A549 (cell line): ENCODE measurements around the gene CLTCL1. TPM values are rescaled to one million over a fixed set of nuclear protein-coding genes. Genes with fewer than 3 reads are reported as not detected.

Source experiments
- ATAC-seq, 2 experiments: fragments of 200-7000 bp in 1 of 2; fragments of >200 bp in 1 of 2; cut with Nextera tagmentation in 1 of 2; cut with Tn5 transposase in 1 of 2; 3 replicates each; pipeline versions ENCODE4 v1.8.0 to v1.9.1; 2018 to 2020; ENCODE audit warnings: mild to moderate bottlenecking in 1 of 2, moderate library complexity in 1 of 2
- CTCF ChIA-PET: fragments of 300-600 bp; sonication (Branson Sonifier 250); formaldehyde crosslinking; extraction: SDS; loops from one replicate; lab custom pipeline; 2021; ENCODE audit warnings: antibody characterized with exemption, inconsistent platforms; lab: Yijun Ruan, JAX
- POLR2A ChIA-PET: fragments of 350-600 bp; formaldehyde crosslinking; extraction: SDS; loops from one replicate; lab custom pipeline; 2021; ENCODE audit warnings: antibody characterized with exemption, inconsistent platforms; lab: Yijun Ruan, JAX
- DNase-seq, 2 experiments: peaks; one replicate each; pipeline versions ENCODE4 v3.0.0 to v3.0.0-alpha.2; 2011 to 2016; ENCODE audit warnings: low read depth in 1 of 2, low spot score in 1 of 2
- FAIRE-seq: peaks from 2 replicates; lab custom pipeline; 2011; peaks lifted over from hg19 to GRCh38; lab: Jason Lieb, UNC
- H3K27ac ChIP-seq, 2 experiments: fragments of >200 bp; sonication (Bioruptor Twin); formaldehyde crosslinking; 3 replicates each; pipeline ENCODE4 v1.5.1; 2016 to 2017
- H3K4me1 ChIP-seq: fragments of >200 bp; sonication (Bioruptor Twin); formaldehyde crosslinking; 3 replicates; pipeline ENCODE4 v1.6.1; 2016
- H3K4me2 ChIP-seq: fragments of >200 bp; sonication (Bioruptor Twin); formaldehyde crosslinking; 3 replicates; pipeline ENCODE4 v1.6.1; 2016
- H3K4me3 ChIP-seq: fragments of >200 bp; sonication (Bioruptor Twin); formaldehyde crosslinking; 3 replicates; pipeline ENCODE4 v1.5.1; 2016
- H3K9me3 ChIP-seq: fragments of >200 bp; sonication (Bioruptor Twin); formaldehyde crosslinking; 3 replicates; pipeline ENCODE4 v1.6.1; 2016
- BHLHE40 ChIP-seq: IDR thresholded peaks from 2 replicates; pipeline ENCODE4 v1.6.1; 2012; ENCODE audit warnings: low read depth, low read length, inconsistent platforms
- CEBPB ChIP-seq, 2 experiments: fragments of >200 bp in 1 of 2; sonication (Bioruptor Twin) in 1 of 2; formaldehyde crosslinking in 1 of 2; IDR thresholded peaks; 2 replicates each; pipeline ENCODE4 v1.6.1; 2012 to 2016
- CHD2 ChIP-seq: fragments of 150-350 bp; IDR thresholded peaks from 2 replicates; pipeline ENCODE4 v1.6.1; 2014; ENCODE audit warnings: low read length; ENCODE audit not compliant: partially characterized antibody
- EHMT2 ChIP-seq: fragments of 200-600 bp; sonication (generic); IDR thresholded peaks from 2 replicates; pipeline ENCODE4 v1.6.1; 2016; ENCODE audit warnings: antibody characterized with exemption, low read depth, mild to moderate bottlenecking, moderate library complexity
- EP300 ChIP-seq, 2 experiments: fragments of >200 bp; sonication (Bioruptor Twin); formaldehyde crosslinking; IDR thresholded peaks; 2 replicates in 1 of 2; 3 replicates in 1 of 2; pipeline ENCODE4 v1.6.1; 2016 to 2017
- FOXS1 ChIP-seq: fragments of 250-450 bp; sonication (Bioruptor Pico); IDR thresholded peaks from 2 replicates; pipeline ENCODE4 v1.5.0; 2020; ENCODE audit warnings: mild to moderate bottlenecking, moderate library complexity
- GATA3 ChIP-seq: IDR thresholded peaks from 2 replicates; pipeline ENCODE4 v1.6.1; 2012; ENCODE audit warnings: borderline replicate concordance
- HDAC2 ChIP-seq: fragments of 200-600 bp; sonication (generic); IDR thresholded peaks from 2 replicates; pipeline ENCODE4 v1.6.1; 2016
- HOXA7 ChIP-seq: fragments of 250-450 bp; sonication (Bioruptor Pico); IDR thresholded peaks from 2 replicates; pipeline ENCODE4 v1.5.0; 2020; ENCODE audit warnings: mild to moderate bottlenecking, moderate library complexity
- HOXB5 ChIP-seq: fragments of 250-450 bp; sonication (Bioruptor Pico); IDR thresholded peaks from 2 replicates; pipeline ENCODE4 v1.5.0; 2020; ENCODE audit warnings: mild to moderate bottlenecking, moderate library complexity
- JUN ChIP-seq, 2 experiments: fragments of >200 bp; sonication (Bioruptor Twin); formaldehyde crosslinking; IDR thresholded peaks; 2 replicates in 1 of 2; 3 replicates in 1 of 2; pipeline ENCODE4 v1.6.1; 2016 to 2017
- KDM1A ChIP-seq: fragments of 200-600 bp; sonication (generic); IDR thresholded peaks from 2 replicates; pipeline ENCODE4 v1.6.1; 2016; ENCODE audit warnings: low read depth, mild to moderate bottlenecking
- MAZ ChIP-seq: fragments of 150-350 bp; IDR thresholded peaks from 2 replicates; pipeline ENCODE4 v1.6.1; 2014; ENCODE audit warnings: antibody characterized with exemption, low read depth, low read length, borderline replicate concordance
- NR3C1 ChIP-seq: fragments of >200 bp; sonication (Bioruptor Twin); formaldehyde crosslinking; IDR thresholded peaks from 3 replicates; pipeline ENCODE4 v1.6.1; 2017
- POLR2A ChIP-seq: IDR thresholded peaks from 2 replicates; pipeline ENCODE4 v1.6.1; 2012; ENCODE audit warnings: mild to moderate bottlenecking, low read length
- POLR2AphosphoS2 ChIP-seq: conservative IDR thresholded peaks from 2 replicates; pipeline ENCODE4 v1.6.1; 2012; ENCODE audit warnings: low read length, improper control_type of control experiment, inconsistent platforms
- RCOR1 ChIP-seq: fragments of 150-350 bp; IDR thresholded peaks from 2 replicates; pipeline ENCODE4 v1.6.1; 2014; ENCODE audit warnings: antibody characterized with exemption, low read length, low read depth
- SMC3 ChIP-seq: fragments of >200 bp; sonication (Bioruptor Twin); formaldehyde crosslinking; IDR thresholded peaks from 3 replicates; pipeline ENCODE4 v1.6.1; 2018; ENCODE audit warnings: inconsistent platforms
- TFCP2L1 ChIP-seq: fragments of 250-450 bp; sonication (Bioruptor Pico); IDR thresholded peaks from 2 replicates; pipeline ENCODE4 v1.5.0; 2021; ENCODE audit warnings: mild to moderate bottlenecking
- TP53 ChIP-seq: fragments of 250-450 bp; sonication (Bioruptor Pico); IDR thresholded peaks from 2 replicates; pipeline ENCODE4 v1.5.0; 2021; ENCODE audit warnings: mild to moderate bottlenecking, moderate library complexity
- ZNF302 ChIP-seq: fragments of 250-450 bp; sonication (Bioruptor Pico); IDR thresholded peaks from 2 replicates; pipeline ENCODE4 v1.9.0; 2021; ENCODE audit warnings: inconsistent platforms, mild to moderate bottlenecking, moderate library complexity
- WGBS: methylation state at CpG from one replicate; pipeline ENCODE4 v1.1.6; 2017; ENCODE audit errors: missing lambda C conversion rate; 5-methylcytosine and 5-hydroxymethylcytosine counted together
- polyA plus RNA-seq, 4 experiments: library from polyadenylated mRNA; depleted of rRNA in 3 of 4; stranded (reverse); fragments of >200 nt; fragmentation: RNase III in 1 of 4; extraction: RNeasy Plus Mini Kit Qiagen cat#74134 plus additional on column Dnase treatment in 1 of 4; gene quantifications; 2 replicates in 3 of 4; 3 replicates in 1 of 4; pipeline ENCODE4 v1.2.3, GENCODE V29; 2011 to 2017
- TF ChIP-seq, protein P1 (sequence below): fragments of 450-650 bp; IDR thresholded peaks from 2 replicates; pipeline ENCODE4 v1.6.1; 2014; ENCODE audit warnings: antibody characterized with exemption
- TF ChIP-seq, protein P2 (sequence below): IDR thresholded peaks from 2 replicates; pipeline ENCODE4 v1.6.1; 2012
- TF ChIP-seq, protein P3 (sequence below): fragments of 250-450 bp; sonication (Bioruptor Pico); IDR thresholded peaks from 2 replicates; pipeline ENCODE4 v1.5.0; 2020; ENCODE audit warnings: low read depth, mild to moderate bottlenecking, moderate library complexity
- TF ChIP-seq, protein P4 (sequence below): fragments of 250-450 bp; sonication (Bioruptor Pico); IDR thresholded peaks from 2 replicates; pipeline ENCODE4 v1.5.0; 2021; ENCODE audit warnings: mild to moderate bottlenecking, moderate library complexity, borderline replicate concordance

The CLTCL1 gene
- polyA plus RNA-seq, 2 of the 4 experiments (the other 2 are of a cell fraction), result 8.6 to 10.6 TPM

DNA sequence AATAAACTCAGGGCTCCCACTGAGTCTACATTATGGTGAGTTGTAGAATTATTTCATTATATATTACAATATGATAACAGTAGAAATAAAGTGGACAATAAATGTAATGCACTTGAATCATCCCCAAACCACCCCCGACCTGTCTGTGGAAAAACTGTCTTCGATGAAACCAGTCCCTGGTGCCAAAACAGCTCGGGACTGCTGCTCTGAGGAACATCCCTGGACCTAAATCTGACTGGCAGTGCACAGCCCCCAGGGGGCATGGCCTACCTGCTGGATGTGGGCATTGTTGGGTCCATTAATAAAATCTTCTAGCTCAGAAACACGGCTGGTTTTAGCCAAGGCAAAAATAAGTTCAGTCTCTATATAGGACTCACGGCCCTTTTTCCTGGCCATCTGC lies 83.6 kb downstream of the CLTCL1 start:
- TF ChIP-seq JUN (IDR thresholded peaks at IDR 0.05), result no peak
- no peak for TF ChIP-seq NR3C1
- no peak for TF ChIP-seq CHD2
- no peak for TF ChIP-seq POLR2AphosphoS2
- TF ChIP-seq, protein P1, sequence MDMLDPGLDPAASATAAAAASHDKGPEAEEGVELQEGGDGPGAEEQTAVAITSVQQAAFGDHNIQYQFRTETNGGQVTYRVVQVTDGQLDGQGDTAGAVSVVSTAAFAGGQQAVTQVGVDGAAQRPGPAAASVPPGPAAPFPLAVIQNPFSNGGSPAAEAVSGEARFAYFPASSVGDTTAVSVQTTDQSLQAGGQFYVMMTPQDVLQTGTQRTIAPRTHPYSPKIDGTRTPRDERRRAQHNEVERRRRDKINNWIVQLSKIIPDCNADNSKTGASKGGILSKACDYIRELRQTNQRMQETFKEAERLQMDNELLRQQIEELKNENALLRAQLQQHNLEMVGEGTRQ, result no peak
- TF ChIP-seq, protein P2, sequence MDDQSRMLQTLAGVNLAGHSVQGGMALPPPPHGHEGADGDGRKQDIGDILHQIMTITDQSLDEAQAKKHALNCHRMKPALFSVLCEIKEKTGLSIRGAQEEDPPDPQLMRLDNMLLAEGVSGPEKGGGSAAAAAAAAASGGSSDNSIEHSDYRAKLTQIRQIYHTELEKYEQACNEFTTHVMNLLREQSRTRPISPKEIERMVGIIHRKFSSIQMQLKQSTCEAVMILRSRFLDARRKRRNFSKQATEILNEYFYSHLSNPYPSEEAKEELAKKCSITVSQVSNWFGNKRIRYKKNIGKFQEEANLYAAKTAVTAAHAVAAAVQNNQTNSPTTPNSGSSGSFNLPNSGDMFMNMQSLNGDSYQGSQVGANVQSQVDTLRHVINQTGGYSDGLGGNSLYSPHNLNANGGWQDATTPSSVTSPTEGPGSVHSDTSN, result no peak
- no peak for TF ChIP-seq ZNF302 (CRISPR knock-in tag)
- TF ChIP-seq, protein P3, sequence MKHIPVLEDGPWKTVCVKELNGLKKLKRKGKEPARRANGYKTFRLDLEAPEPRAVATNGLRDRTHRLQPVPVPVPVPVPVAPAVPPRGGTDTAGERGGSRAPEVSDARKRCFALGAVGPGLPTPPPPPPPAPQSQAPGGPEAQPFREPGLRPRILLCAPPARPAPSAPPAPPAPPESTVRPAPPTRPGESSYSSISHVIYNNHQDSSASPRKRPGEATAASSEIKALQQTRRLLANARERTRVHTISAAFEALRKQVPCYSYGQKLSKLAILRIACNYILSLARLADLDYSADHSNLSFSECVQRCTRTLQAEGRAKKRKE (CRISPR knock-in tag), result no peak
- TF ChIP-seq FOXS1, result no peak
- TF ChIP-seq POLR2A, result no peak
- no peak for TF ChIP-seq HOXB5 (CRISPR knock-in tag)
- no peak for TF ChIP-seq BHLHE40
- TF ChIP-seq SMC3, result no peak
- no peak for TF ChIP-seq TP53
- no peak for TF ChIP-seq KDM1A
- TF ChIP-seq, all 56 proteins: peak for 0
- no peak for ATAC-seq
- Histone ChIP-seq H3K4me2 (no peak overlapping the region), H3K27ac (no peak overlapping the region), H3K4me3 (no peak overlapping the region), H3K9me3 (no peaks in the 10 kb centered on the region), H3K4me1 (no peaks in the 10 kb centered on the region)
- ChIA-PET CTCF (interaction anchor here (0.7 kb wide), 1 partner anchor 43 kb away, joined by 3 read pairs; no protein-coding TSS in a partner anchor), POLR2A (no interaction called here)
- WGBS, result 85% methylated on average over 5 of the region's 5 CpGs
- no peak for DNase-seq
- FAIRE-seq, result no peak

DNA sequence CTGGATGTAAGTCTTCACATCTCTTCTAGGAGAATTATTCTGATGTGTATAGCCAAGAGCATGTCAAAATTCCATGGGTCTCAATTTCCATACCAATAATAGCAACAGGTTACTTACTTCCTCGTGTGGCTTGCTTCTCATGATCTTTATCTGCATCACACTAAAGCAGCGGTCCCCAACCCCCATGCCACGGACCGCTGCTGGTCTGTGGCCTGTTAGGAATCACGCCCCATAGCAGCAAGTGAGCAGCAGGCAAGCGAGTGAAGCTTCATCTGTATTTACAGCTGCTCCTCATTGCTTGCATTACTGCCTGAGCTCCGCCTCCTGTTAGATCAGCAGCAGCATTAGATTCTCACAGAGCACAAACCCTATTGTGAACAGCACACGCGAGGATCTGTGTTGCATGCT lies 84.1 kb downstream of the CLTCL1 start:
- DNase-seq, result no peak
- no peak overlapping the region for H3K4me2 ChIP-seq
- no peak for TF ChIP-seq JUN (IDR thresholded peaks at IDR 0.05)
- no peak for TF ChIP-seq MAZ
- no peak for TF ChIP-seq EHMT2
- TF ChIP-seq, protein P3 (CRISPR knock-in tag), result no peak
- no peak for TF ChIP-seq EP300 (IDR thresholded peaks at IDR 0.05)
- no peak for ATAC-seq
- CTCF ChIA-PET, result interaction anchor here (0.7 kb wide), 1 partner anchor 44 kb away, joined by 3 read pairs; no protein-coding TSS in a partner anchor
- POLR2A ChIA-PET, result no interaction called here
- WGBS, result 83% methylated on average over 9 of the region's 9 CpGs
- no peaks in the 10 kb centered on the region for H3K4me1 ChIP-seq
- H3K4me3 ChIP-seq, result no peak overlapping the region
- no peaks in the 10 kb centered on the region for H3K9me3 ChIP-seq
- no peak overlapping the region for H3K27ac ChIP-seq
- FAIRE-seq, result no peak

DNA sequence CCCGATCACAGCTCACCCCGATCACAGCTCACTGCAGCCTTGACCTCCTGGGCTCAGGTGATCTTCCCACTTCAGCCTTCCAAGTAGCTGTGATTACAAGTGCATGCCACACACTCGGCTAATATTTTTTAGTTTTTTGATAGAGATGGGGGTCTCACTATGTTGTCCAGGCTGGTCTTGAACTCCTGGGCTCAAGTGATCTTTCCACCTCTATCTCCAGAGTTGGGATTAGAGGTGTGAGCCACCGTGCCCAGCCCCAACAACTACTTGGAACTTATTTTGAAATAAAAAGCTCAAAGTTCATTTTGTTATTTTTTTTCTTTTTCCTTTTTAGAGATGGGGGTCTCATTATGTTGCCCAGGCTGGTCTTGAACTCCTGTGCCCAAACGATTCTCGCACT lies 85.2 kb downstream of the CLTCL1 start:
- Histone ChIP-seq H3K4me1 (no peaks in the 10 kb centered on the region), H3K4me2 (no peak overlapping the region), H3K4me3 (no peak overlapping the region), H3K9me3 (no peaks in the 10 kb centered on the region), H3K27ac (no peak overlapping the region)
- FAIRE-seq (no peak), DNase-seq (no peak), ATAC-seq (no peak)
- 91% methylated on average over 6 of the region's 6 CpGs for WGBS
- TF ChIP-seq HDAC2 (no peak), HOXA7 (CRISPR knock-in tag) (no peak), CEBPB (IDR thresholded peaks at IDR 0.05) (no peak), TFCP2L1 (CRISPR knock-in tag) (no peak), RCOR1 (no peak), BHLHE40 (no peak), GATA3 (no peak), FOXS1 (no peak)
- TF ChIP-seq, protein P4, sequence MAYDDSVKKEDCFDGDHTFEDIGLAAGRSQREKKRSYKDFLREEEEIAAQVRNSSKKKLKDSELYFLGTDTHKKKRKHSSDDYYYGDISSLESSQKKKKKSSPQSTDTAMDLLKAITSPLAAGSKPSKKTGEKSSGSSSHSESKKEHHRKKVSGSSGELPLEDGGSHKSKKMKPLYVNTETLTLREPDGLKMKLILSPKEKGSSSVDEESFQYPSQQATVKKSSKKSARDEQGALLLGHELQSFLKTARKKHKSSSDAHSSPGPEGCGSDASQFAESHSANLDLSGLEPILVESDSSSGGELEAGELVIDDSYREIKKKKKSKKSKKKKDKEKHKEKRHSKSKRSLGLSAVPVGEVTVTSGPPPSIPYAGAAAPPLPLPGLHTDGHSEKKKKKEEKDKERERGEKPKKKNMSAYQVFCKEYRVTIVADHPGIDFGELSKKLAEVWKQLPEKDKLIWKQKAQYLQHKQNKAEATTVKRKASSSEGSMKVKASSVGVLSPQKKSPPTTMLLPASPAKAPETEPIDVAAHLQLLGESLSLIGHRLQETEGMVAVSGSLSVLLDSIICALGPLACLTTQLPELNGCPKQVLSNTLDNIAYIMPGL (CRISPR knock-in tag), result no peak
- ChIA-PET POLR2A (no interaction called here), CTCF (no interaction called here)
